DMS 273 treated with DMSO at 0.1 percent for 48 hours (cell line): ENCODE results near the gene CREB3L4.
A peak's percentile ranks its signal among the peaks of the same experiment; 100 is the strongest.
"Not testable (repeated sequence)": the region's sequence is repeated elsewhere in the genome, so short reads cannot be mapped to it uniquely, and the experiment has no call there.

Experiments used
- DNase-seq: peaks from one replicate; lab custom pipeline; 2025; lab: John Stamatoyannopoulos, UW

CREB3L4 gene

DNA sequence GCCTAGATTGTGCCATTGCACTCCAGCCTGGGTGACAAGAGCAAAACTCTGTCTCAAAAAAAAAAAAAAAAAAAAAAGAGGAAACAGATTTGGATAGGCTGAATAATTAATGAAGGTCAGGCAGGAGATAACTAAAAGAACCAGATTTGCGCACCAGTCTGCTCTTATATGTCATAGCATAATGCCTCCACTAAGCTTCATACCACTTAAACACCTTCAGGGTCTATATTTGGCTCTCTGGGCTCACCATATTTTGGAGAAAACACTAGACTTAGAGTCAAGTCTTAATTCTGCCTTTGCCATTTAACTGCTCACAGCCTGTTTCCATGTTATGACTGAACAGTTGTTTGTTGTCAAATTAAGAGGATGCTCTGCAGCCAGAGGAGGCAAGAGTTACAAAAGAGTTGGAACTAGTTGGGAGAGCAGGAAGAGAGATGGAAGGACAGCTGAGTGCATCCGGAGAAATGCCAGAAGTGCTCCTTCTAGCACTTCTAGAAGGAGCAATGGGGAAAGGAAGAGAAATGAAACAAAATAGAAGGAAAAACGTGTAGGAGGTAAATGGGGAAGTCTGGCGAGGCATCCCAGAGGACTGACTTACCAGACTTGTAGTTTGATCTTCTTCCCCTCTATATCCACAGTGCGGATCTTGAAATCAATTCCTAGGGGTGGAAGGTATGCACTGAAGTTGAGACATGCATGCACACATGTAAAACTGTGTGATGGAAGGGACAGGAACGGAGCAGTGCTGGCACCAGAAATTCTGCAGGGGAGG lies 16.6 kb downstream of the CREB3L4 start:
- DNase-seq = no peak

DNA sequence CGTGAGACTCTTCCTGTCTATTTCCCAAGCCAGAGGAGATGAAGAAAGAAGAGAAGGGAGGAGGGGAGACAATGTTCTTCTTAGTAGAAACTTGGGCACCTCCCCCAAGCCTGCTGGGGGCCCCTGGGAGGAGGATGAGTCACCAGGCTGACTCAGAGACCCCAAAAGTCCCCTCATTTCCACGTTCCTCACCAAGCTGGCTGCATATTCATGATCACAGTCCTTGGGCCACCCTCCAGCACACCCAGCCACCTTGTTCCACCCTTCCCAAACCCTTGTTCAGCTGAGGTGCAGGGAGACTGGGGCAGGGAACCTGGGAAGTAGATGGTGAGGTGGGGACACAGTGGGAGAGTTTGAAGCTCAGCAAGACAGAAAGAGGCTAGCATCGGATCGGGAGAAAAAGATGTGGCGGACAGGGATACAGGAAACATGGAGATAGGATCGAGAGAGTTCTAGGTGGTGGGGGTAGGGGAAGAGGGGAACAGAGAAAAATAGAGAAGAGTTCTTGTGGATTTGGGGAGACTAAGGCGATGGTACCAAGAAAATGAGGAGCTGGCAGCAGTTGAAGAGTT lies 17.7 kb downstream of the CREB3L4 start:
- no peak for DNase-seq

DNA sequence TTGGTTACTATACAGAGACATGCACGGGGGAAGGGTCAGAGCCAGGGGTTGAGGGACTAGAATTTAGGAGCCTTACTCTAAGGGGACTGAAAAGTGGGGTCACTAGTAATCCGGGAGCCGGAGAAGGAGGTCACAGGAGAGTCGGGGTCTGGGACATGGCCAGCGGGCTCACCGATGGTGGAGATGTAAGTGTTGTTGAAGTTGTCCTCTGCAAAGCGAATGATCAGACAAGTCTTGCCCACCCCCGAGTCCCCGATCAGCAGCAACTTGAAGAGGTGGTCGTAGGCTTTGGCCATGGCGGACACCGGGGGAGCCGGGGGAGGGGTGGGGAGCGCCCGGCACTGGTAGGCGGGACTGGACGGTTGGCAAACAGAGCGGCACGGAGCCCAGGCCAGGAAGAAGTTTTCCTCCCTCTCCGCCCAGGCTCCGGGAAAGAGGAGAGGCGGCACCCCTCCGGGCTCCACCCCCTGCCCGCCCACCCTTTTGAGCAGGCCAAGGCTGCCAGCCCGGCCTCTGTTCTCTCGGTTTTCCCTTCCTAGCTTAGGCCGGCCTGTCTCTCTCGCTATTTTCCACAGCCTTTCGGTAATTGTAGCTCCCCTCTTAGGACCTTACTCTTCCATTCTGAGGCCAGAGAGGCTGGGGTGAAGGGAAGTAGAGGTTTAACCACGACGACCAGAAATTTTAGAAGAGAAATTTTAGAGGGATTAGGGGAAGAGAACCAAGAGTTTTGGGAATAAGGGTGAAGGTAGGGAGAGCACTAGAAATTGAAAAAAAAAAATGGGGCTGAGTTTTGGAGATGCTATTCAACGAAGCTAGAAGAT lies 18.4 kb downstream of the CREB3L4 start, which contains the start of gene RAB13:
RAB13 (minus strand) TSS at position 399 of the 821 bp plus-strand sequence; CDS start at position 296, 103 bp downstream.
- peak; percentile 63 for DNase-seq

DNA sequence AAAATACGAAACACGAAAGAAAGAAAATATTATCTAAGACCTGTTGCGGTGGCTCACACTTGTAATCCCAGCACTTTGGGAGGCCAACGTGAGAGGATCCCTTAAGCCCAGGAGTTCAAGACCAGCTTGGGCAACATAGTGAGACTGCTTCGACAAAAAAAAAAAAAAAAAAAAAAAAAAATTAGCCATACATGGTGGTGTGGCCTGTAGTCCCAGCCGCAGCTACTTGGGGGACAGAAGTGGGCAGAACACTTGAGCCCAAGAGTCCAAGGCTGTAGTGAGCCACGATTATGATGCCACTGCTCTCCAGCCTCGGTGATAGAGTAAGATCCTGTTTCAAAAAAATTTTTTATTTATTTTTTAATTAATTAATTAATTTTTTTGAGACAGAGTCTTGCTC lies 19.9 kb downstream of the CREB3L4 start:
- no peak for DNase-seq

DNA sequence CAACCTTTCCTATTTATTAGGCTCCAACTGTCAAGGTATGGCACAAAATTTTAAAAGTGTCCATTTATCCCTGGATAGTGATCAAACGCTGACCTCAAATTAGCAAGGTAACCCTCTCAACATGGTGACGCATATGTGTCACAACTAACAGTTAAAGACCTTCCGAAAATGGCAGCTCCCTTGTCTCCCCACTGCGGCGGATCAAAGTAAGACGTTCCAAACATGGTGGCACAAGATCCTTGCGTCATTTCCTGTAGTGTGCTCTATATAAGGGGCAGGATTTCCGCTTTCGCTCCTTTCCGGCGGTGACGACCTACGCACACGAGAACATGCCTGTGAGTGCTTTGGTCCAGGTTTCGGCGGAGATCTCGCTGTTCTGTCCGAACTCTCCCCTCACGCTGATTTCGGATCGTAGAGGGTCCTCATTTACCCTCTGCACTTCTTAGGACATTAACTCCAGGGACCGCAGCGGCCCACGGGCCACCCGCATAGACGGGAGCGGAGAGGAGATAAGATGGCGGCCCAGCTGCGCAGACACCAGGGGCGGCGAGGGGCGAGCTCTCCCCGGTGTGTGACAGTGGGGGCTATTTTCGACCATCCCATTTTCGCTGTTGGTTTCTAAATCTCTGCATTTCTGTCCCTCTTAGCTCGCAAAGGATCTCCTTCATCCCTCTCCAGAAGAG lies 22.9 kb downstream of the CREB3L4 start, which contains the start of gene RPS27:
RPS27 (plus strand) TSS at position 295 of the 683 bp plus-strand sequence; CDS start at position 330, 35 bp downstream.
- DNase-seq = peak; percentile 95

DNA sequence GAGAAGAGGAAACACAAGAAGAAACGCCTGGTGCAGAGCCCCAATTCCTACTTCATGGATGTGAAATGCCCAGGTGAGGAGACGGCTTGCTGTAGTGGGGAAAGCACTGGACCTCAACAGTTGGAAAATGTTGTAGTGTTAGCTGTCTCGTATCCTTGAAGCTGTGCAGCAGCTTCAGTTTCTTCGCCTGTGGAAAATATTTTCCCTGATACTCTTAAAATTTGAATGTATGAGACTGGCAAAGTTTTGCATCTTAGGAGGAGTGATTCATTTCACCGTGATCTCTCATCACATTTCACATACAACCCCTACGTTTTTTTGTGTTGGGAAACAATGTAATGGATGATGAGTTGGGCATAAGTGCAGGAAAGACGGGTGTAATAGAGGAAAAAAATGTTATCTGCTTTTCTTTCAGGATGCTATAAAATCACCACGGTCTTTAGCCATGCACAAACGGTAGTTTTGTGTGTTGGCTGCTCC lies 23.5 kb downstream of the CREB3L4 start:
- DNase-seq = no peak

DNA sequence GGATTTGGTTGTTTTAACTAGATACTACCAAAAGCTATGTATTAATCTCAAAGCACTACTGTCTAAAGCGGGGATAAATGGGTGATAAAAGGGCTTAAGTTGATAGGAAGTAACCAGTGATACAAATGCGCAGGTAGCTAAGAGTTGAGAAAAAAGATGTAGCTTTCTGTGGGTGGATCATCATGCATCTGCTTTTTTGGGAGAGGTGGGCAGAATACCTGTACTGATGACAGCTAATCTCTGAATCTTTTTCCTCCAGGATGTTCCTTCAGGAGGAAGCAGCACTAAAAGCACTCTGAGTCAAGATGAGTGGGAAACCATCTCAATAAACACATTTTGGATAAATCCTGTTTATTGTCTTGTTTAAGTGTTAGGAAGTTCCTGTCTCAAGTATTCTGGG lies 24.1 kb downstream of the CREB3L4 start:
- no peak for DNase-seq

DNA sequence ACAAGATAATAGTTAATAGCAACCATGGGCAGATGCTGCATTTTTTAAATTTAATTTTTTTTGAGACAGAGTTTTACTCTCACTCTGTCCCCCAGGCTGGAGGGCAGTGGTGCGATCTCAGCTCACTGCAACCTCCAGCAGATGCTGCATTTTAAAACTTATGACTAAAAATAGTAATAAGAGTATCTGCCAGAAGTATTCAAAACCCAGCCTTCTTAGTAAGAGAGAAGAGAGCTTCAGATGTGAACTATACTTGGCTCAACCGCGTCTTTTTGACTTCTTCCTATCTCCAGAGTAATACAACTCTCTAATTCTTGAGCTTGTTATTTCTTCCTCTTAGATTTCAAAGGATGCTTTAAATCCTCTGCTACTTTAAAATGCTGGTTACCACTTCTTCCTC lies 27.5 kb downstream of the CREB3L4 start:
- DNase-seq = no peak

DNA sequence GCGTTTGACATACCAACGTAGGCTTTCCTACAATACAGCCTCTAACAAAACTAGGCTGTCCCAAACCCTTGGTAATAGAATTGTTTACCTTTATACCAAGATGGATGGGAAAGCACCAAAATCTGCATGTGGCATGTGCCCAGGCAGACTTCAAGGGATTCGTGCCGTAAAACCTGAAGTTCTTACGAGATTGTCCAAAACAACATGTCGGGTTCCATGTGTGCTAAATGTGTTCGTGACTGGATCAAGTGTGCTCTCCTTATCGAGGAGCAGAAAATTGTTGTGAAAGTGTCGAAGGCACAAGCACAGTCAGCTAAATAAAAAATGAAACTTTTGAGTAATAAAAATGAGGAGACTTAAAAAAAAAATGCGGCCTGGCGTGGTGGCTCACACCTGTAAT lies 27.9 kb downstream of the CREB3L4 start:
- no peak for DNase-seq

DNA sequence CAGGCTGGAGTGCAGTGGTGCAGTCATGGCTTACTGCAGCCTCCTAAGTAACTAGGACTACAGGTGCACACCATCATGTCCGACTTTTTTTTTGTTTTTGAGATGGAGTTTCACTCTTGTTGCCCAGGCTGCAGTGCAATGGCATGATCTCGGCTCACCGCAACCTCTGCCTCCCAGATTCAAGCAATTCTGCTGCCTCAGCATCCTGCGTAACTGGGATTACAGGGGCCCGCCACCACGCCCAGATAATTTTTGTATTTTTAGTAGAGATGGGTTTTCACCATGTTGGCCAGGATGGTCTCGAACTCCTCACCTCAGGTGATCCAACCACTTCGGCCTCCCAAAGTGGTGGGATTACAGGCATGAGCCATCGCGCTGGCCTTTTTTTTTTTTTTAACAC lies 29.2 kb downstream of the CREB3L4 start:
- not testable (repeated sequence) for DNase-seq

DNA sequence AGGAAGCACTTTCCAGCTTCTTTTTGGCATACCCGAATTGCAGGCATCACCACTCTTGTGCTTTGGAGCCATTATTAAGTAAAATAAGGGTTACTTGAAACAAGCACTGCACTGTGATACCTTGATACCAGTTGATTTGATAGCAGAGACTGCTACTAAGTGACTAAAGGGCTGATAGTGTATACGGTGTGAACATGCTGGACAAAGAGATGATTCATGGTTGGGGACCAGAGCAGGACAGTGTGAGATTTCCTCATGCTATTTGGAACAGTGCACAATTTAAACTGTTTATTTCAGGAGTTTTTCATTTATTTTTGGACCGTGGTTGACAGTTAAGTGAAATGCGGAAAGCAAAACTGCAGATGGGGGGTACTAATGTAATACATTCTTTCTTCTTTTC lies 32.7 kb downstream of the CREB3L4 start:
- no peak for DNase-seq

DNA sequence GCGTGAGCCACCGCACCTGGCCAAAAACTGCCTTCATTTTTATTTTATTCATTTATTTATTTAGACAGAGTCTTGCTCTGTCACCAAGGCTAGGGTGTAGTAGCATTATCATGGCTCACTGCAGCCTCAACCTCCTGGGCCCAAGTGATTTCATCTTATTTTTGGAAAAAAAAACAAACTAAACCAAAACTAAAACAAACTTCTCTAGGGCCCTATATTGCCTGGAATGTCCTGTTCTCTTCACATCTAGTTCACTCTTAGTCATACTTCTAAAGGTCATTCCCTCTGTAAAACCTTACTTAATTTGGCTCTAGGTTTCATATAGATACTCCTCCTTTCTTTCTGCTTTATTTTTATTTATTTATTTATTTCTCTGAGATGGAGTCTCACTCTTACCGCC lies 38.4 kb downstream of the CREB3L4 start:
- DNase-seq = no peak

DNA sequence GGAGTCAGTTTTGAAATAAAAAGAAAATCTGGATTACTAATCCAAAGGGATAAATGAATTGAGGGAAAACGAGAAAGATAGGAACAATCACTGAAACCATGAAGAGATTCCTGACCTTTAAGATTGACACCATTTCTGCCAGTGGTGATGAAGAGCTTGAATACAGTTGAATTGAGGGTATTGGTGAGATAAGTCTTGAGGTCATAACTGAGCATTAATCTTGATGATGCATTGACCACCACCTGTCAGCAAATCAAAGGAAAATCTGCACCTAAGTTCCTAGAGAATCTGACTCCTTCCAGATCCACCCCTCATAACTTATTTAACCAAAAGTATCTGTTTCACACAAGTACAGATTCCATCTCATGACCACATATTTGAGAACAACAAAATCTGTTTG lies 44.4 kb downstream of the CREB3L4 start:
- no peak for DNase-seq

DNA sequence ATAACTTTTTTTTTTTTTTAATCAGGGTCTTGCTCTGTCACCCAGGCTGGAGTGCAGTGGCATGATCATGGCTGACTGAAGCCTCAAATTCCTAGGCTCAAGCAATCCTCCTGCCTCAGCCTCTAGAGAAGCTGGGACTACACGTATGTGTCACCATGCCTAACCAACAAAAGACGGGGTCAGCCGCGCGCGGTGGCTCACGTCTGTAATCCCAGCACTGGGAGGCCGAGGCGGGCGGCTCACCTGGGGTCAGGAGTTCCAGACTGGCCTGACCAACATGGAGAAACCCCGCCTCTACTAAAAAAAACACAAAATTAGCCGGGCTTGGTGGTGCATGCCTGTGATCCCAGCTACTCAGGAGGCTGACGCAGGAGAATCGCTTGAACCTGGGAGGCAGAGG lies 44.8 kb downstream of the CREB3L4 start:
- DNase-seq = not testable (repeated sequence)

DNA sequence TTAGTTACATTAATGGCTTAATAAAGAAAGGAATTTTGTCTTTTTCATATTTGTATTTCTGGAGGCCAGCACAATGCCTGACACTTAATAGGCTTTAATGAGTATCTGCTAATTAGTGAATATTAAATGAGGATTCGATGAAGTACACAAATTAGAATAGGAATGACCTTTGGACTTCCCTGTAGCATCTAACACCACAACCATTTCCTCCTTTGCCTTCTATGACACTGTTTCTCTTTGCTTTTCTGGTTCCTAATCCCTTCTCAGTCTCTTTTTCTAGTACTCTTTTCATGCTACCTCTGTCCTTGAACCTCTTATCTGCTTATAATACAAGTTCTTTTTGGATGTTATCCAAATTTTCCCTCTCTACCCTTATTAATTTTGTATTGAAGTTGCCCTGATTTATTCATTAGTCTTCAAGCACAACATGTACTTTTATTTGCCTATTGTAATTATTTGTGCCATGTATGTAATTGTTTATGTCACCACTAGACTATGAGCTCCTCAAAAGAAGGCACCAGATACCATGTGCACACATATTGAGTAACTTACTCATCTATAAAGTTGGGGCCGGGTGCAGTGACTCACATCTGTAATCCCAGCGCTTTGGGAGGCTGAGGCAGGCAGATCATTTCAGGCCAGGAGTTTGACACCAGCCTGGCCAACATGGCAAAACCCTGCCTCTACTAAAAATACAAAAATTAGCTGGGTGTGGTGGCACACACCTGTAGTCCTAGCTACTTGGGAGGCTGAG lies 46.6 kb downstream of the CREB3L4 start:
- DNase-seq = no peak

DNA sequence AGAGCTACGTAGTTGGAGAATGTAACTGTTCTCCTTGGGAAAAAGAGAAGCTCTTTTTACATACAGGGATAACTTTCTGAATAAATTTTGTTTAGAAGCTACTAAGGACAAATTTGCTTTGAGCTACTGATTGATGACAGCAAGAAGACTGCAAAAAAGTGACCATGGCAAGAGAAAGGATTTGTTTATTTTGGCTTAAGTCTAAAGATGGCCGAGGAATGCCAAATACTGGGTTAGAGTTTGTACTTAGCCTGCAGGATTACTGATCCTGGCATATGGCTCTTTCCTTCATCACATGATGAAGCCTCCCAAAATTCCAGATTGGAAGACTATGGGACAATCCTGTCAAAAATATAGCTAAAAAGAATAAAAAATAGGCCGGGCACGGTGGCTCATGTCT lies 51.6 kb downstream of the CREB3L4 start:
- DNase-seq = no peak

DNA sequence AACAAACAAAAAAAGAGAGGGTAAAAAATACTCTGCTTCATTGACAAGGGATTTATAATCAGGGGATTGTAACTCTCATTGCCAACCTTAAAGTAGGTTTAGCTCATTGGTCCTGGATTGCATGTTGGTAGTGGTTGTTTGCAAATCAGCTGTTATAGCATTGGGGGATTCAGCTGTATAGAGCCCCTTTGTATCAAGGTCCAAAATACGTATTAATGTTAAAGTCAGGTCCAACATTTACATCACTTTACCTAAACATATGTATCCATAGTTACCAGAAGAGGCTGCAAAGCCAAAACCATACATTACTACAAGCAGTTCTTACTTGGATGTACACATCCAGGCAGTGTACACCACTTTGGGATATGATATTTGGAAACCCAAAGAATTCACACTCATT lies 52.2 kb downstream of the CREB3L4 start:
- no peak for DNase-seq
